AG20443 (cell line): ENCODE results near the gene CNTD1.

Experiments used
- DNase-seq: peaks from one replicate; pipeline ENCODE4 v3.0.0; 2012; ENCODE audit warnings: low spot score, mixed read lengths

Gene CNTD1

DNA sequence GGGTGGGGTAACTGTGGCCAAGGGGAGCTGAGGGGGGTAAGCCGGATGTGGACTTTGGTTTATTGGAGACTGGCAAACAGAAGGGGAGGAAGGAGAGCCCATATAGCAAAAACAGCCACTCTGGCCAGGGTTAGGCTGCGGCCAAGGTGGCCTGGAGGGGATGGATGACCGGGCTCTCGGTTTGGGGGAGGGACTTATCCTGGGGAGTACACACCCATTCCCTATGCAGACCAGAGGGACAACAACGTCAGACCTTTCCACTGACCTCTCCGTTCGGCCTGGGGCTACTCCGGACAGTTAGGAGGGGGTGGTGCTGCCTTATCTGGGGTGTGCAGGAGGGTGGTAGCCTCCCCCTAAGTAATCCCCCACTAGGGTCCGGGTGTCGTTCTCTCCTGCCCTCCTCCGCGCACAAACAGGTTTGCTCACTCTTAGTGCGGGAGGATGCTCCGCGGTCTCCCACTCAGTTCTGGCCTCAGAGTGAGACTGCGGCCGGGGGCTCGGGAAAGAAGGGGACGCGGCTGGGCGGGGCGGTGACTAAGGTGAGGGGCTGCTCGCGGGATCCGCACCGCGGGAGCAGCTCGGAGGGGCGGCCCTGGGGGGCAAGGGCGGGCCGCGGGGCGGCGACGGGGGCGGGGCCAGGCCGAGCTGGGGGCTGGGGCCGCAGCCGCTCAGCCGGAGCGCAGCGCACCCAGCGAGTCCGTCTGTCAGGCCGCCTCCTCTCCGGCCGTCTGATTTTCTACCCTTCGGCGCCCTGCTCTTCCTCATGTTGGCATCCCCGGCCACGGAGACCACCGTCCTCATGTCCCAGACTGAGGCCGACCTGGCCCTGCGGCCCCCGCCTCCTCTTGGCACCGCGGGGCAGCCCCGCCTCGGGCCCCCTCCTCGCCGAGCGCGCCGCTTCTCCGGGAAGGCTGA, 18.5 kb upstream of the CNTD1 start, which contains the start of gene WNK4:
TSS of gene WNK4 (plus strand) at position 675 of the 915 bp plus-strand sequence. CDS start at position 764, 89 bp downstream.
- peak; percentile 88 for DNase-seq

- DNase-seq, result peak; percentile 52
These were observed 17.6 kb upstream of the CNTD1 start for GRCh38 chr17:42780851-42781638.

GRCh38 chr17:42781639-42782165, 17.0 kb upstream of the CNTD1 start:
- DNase-seq, result no peak

GRCh38 chr17:42782166-42783061, 16.2 kb upstream of the CNTD1 start:
- DNase-seq, result peak; percentile 52

DNA sequence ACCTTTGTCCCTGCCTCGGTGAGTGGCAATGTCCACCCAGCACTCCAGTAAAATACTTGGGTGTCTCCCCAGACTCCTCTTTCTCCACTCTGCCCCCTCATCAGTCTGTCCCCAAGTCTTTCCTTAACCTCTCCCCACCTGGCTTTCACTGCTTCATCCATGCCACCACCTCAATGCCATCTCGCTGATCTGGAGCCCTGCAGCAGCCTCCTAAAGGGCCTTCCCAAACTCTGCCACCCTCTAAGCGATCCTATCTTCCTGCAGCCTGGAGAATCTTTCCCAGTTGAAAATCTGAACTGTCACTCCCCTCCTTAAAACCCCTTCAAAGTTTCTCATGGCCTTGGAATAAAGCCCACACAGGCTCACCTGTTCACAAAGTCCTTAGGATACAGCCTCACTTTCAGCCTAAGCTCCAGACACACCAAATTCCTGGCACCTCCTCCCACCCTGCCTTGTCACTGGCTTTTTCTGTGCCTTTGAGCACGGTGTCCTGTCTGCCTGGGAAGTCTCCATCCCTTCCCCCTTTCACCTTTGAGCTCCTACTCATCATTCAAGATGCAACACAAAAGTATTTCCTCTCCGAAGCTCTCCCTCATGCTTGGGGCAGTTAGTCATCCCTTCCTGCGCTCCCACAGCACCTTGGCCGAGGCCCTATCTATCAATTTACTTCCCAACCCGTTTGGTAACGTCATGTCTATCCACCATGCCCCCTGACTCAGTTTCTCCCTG, 15.4 kb upstream of the CNTD1 start:
- peak; percentile 65 for DNase-seq

- no peak for DNase-seq
These were observed 14.9 kb upstream of the CNTD1 start for GRCh38 chr17:42783791-42784138.

DNA sequence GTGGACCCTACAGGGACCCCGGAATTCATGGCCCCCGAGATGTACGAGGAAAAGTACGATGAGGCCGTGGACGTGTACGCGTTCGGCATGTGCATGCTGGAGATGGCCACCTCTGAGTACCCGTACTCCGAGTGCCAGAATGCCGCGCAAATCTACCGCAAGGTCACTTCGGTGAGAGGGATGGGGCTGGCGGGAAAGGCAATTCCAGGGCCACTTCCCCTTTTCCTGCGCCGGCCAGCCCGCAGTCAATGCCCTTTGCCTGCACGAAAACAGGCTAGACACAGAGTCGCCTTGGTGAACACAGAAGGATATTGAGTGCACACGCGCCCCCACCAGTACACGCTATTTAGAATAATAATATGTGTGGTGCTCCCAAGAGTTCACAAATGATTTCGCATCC, 14.3 kb upstream of the CNTD1 start:
- no peak for DNase-seq

- DNase-seq, result no peak
These were observed 13.7 kb upstream of the CNTD1 start for GRCh38 chr17:42784811-42785592.

DNA sequence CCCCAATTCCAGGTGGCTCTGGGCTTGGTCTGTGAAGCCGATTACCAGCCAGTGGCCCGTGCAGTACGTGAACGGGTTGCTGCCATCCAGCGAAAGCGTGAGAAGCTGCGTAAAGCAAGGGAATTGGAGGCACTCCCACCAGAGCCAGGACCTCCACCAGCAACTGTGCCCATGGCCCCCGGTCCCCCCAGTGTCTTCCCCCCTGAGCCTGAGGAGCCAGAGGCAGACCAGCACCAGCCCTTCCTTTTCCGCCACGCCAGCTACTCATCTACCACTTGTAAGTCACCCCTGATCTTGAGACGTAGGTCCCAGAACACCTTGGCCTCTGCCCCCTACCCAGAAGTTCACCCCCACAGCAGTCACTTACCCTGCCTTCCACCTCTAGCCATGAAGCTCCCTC, 11.4 kb upstream of the CNTD1 start:
- no peak for DNase-seq

GRCh38 chr17:42791948-42792347, 6.7 kb upstream of the CNTD1 start:
- no peak for DNase-seq

DNA sequence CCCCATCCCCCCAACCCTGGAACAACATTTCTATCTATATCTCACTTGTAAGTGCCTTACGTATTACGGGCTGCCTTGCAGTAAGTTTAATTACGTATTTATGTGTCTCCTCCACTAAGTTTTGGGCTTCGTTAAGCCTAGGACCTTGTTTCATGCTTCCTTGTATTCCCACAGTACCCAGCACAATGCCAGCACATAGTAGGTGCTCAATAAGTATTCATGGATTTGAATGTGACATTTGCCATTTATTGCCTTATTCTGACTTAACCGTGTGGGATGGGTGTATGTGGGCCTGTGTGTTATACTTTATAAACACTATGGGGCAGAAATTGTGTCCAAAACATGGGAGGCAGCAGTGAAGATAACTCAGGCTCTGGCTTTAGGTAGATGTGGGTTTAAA, 6.1 kb upstream of the CNTD1 start:
- DNase-seq, result no peak

- no peak for DNase-seq
These were observed 3.6 kb upstream of the CNTD1 start for GRCh38 chr17:42795061-42795460.

- DNase-seq, result no peak
These were observed 3.2 kb upstream of the CNTD1 start for GRCh38 chr17:42795465-42795864.

DNA sequence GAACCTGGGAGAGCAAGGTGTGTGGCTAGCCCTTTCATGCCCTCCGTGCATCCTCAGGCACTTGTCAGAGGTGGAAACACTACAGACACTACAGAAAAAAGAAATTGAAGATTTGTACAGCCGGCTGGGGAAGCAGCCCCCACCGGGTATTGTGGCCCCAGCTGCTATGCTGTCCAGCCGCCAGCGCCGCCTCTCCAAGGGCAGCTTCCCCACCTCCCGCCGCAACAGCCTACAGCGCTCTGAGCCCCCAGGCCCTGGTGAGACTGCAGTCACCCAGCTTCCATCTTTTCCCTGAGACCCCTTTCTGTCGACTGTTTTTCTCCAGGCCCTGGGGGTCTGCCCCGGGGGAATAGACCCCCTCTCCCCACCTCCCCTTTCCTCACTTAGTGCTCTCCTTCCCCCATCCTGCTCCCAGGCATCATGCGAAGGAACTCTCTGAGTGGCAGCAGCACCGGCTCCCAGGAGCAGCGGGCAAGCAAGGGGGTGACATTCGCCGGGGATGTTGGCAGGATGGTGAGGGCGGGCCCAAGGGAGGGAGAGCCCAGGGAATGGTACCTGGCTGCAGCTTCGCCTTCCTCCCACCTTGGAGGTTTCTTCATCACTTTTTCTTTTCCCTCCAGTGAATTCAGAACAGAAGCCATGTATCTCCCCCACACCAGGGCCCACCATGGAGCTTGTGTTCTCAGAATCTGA, 2.4 kb upstream of the CNTD1 start:
- no peak for DNase-seq

GRCh38 chr17:42797067-42798007, 1.3 kb upstream of the CNTD1 start:
- DNase-seq, result no peak

GRCh38 chr17:42798011-42798382, 664 bp upstream of the CNTD1 start:
- no peak for DNase-seq

DNA sequence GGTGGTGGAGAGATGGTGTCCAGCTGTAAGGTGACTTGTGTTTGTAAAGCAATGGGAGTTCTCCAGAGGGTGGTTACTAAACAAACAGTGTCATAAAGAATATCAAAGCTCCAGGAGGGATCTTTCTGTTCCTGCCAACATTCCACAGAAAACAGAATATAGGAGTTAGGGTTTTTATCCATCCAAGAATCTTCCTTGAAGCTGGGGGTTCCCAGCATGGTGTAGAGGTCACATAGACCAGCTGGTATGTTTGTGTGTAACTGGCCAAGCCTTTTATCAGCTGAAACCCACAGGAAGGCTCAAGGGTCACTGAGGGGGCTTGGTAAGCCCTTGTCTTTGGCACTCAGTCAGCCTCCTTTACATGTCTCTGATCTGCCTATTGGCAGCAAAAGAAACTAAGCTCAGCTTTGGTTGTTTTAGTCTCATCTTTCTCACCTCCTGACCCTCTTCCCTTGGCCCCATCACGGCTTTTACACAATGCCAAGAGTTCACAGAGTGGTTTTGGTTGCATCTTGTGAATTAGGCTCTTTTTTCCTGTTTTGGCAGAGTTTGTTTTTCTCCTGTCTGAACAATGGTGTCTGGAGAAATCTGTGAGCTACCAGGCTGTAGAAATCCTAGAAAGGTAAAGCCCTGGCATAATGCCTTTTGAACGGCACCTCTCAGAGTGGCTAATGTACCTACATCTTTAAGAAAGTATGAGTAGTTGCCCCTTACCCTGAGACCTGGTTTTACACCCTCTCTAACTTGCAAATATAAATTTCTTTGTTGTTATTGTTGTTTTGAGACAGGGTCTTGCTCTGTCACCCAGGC, 4.6 kb downstream of the CNTD1 start:
- no peak for DNase-seq

GRCh38 chr17:42804918-42805367, 6.3 kb downstream of the CNTD1 start:
- no peak for DNase-seq
